Activated CD8-positive, alpha-beta T cell treated with anti-CD3 and anti-CD28 coated beads, Interleukin-2, amount 10 ng/mL, durations not matched to agents 7 days and 5 days (primary cell): ENCODE measurements around the gene NPTXR. TPM values are rescaled to one million over a fixed set of nuclear protein-coding genes. Genes with fewer than 3 reads are reported as not detected.

ENCODE experiments used
- ATAC-seq: fragments of 150-1000 bp; cut with Tn5 transposase; one replicate; pipeline ENCODE4 v1.10.0; 2021; ENCODE audit warnings: moderate library complexity
- CTCF ChIA-PET: fragments of 350-600 bp; sonication (Branson Sonifier 250); formaldehyde crosslinking; loops from one replicate; lab custom pipeline; 2021; ENCODE audit warnings: antibody characterized with exemption; lab: Charles Lee
- POLR2A ChIA-PET: fragments of 350-600 bp; sonication (Branson Sonifier 250); formaldehyde crosslinking; loops from one replicate; lab custom pipeline; 2021; ENCODE audit warnings: antibody characterized with exemption; lab: Charles Lee
- DNase-seq: peaks from one replicate; pipeline ENCODE4 v3.0.0-alpha.2; 2020
- H3K27ac Mint-ChIP-seq: one replicate; pipeline ENCODE4 v1.8.0; 2021; ENCODE audit warnings: mild to moderate bottlenecking, mixed read lengths
- H3K27me3 Mint-ChIP-seq: one replicate; pipeline ENCODE4 v1.8.0; 2021; ENCODE audit warnings: low read depth, mixed read lengths
- H3K36me3 Mint-ChIP-seq: one replicate; pipeline ENCODE4 v1.8.0; 2021; ENCODE audit warnings: low read depth, mixed read lengths
- H3K4me1 Mint-ChIP-seq: one replicate; pipeline ENCODE4 v1.8.0; 2021; ENCODE audit warnings: low read depth, mixed read lengths
- H3K4me3 Mint-ChIP-seq: one replicate; pipeline ENCODE4 v1.8.0; 2021; ENCODE audit warnings: mild to moderate bottlenecking, mixed read lengths
- H3K9me3 Mint-ChIP-seq: one replicate; pipeline ENCODE4 v1.8.0; 2022; ENCODE audit warnings: mixed read lengths; ENCODE audit not compliant: insufficient read depth
- total RNA-seq, 2 experiments: library from RNA; stranded (reverse); gene quantifications; one replicate each; pipeline ENCODE4 v1.2.3, GENCODE V29; 2021

The NPTXR gene
- total RNA-seq, 2 experiments from 2014 or later: 0.68 to 0.76 TPM

DNA sequence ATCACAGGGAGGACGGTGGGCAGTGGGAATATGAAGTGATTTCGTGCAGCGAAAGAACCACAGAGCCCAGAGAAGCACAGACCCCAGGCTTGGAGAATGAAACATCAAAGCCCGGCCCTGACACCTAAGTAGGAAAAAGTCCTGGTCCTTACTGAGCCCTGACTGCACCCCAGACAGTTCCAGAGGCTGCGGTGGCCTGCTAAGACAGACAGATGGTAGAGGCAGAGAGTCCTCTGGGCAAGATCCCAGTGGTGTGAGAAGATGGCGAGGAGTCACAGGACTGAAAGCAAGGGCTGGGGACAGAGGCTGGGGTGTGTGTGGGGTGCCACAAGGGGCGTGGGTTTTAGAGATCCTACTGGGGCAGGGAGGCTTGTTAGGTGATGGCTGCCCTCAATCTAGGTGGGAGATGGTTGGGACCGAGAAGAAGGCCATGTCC, 24.5 kb upstream of the NPTXR start:
- no peak for DNase-seq
- Mint-ChIP-seq H3K4me3 (no peak overlapping the region), H3K4me1 (peaks cover 34% of the 10 kb centered on the region), H3K9me3 (no peaks in the 10 kb centered on the region), H3K27ac (no peak overlapping the region), H3K36me3 (peaks cover 26% of the 10 kb centered on the region), H3K27me3 (peaks cover 5% of the 10 kb centered on the region)
- CTCF ChIA-PET: interaction anchor here (0.7 to 5.6 kb wide), 17 partner anchors 10 to 283 kb away, joined by 3 to 163 read pairs (median 9); partner anchors contain the start of genes APOBEC3A, APOBEC3C, APOBEC3D and SUN2
- ATAC-seq: no peak
- POLR2A ChIA-PET: interaction anchor here (1.8 kb wide), 1 partner anchor 9 kb away, joined by 6 read pairs; no protein-coding TSS in a partner anchor

DNA sequence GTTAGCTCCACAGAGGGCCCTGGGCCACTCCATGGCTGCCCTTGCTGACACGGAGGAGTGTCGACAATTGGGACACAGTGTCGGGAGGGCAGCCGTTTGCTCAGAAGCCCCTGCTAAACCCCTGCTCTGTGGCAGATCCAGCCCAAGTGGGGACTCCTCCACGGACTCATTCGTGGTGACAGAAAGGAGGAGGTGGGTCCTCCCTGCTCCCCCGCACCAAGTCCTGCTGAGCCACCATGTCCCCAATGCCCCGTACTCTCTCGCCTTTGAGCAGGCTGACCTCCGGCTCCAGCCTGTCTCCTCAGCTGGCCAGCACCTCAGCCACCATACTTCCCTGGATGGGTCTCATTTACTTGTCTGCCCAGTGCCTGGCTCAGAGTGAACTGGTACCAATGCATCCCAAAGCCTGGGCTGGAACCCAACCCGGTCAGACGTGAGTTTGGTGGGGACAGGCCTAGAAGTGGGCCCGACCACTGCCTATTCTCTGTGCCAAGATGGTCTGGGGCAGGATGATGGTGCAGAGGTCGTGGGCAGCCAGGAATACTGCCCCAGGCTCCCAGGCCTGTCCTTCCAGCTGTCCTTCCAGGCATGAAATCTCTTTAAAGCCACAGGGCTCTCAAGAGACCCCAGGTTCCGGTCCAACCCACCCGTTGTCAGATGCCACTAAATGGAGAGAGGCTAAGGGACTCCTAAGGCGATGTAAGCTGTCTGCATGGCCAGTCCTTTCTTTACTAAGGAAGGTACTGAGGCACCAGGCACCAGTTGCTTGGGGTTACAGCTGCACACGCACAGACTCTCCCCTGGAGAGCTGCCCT, 23.9 kb upstream of the NPTXR start:
- ATAC-seq (no peak), DNase-seq (no peak)
- CTCF ChIA-PET: interaction anchor here (4.9 to 5.6 kb wide), 2 partner anchors 105 to 135 kb away, joined by 43 to 163 read pairs; no protein-coding TSS in a partner anchor
- peaks cover 26% of the 10 kb centered on the region for H3K36me3 Mint-ChIP-seq
- peaks cover 30% of the 10 kb centered on the region for H3K4me1 Mint-ChIP-seq
- peaks cover 3% of the 10 kb centered on the region for H3K27me3 Mint-ChIP-seq
- H3K27ac Mint-ChIP-seq: no peak overlapping the region
- H3K9me3 Mint-ChIP-seq: no peaks in the 10 kb centered on the region
- no peak overlapping the region for H3K4me3 Mint-ChIP-seq
- POLR2A ChIA-PET: interaction anchor here (1.8 kb wide), 1 partner anchor 8 kb away, joined by 6 read pairs; no protein-coding TSS in a partner anchor

DNA sequence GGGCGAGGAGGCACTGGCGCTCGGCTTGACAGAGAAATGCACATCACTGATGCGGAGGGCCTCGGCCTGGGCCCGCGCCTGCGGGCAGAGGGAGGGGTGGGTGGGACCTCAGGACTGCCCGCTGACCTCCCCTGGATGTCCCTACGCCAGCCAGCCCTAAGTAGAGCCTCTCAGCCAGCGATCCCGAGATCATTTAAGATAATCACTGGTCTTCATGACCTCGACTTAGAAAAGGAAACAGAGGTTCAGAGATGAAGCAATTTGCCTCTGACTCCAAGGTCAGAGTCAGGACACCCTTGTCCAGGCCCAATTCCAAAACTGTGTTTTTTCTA, 23.3 kb upstream of the NPTXR start:
- peaks cover 26% of the 10 kb centered on the region for H3K4me1 Mint-ChIP-seq
- ChIA-PET POLR2A (no interaction called here), CTCF (interaction anchor here (5.6 kb wide), 1 partner anchor 136 kb away, joined by 163 read pairs; no protein-coding TSS in a partner anchor)
- H3K9me3 Mint-ChIP-seq: no peaks in the 10 kb centered on the region
- ATAC-seq: no peak
- H3K4me3 Mint-ChIP-seq: no peak overlapping the region
- no peak overlapping the region for H3K27ac Mint-ChIP-seq
- no peaks in the 10 kb centered on the region for H3K27me3 Mint-ChIP-seq
- DNase-seq: no peak
- peaks cover 24% of the 10 kb centered on the region for H3K36me3 Mint-ChIP-seq

DNA sequence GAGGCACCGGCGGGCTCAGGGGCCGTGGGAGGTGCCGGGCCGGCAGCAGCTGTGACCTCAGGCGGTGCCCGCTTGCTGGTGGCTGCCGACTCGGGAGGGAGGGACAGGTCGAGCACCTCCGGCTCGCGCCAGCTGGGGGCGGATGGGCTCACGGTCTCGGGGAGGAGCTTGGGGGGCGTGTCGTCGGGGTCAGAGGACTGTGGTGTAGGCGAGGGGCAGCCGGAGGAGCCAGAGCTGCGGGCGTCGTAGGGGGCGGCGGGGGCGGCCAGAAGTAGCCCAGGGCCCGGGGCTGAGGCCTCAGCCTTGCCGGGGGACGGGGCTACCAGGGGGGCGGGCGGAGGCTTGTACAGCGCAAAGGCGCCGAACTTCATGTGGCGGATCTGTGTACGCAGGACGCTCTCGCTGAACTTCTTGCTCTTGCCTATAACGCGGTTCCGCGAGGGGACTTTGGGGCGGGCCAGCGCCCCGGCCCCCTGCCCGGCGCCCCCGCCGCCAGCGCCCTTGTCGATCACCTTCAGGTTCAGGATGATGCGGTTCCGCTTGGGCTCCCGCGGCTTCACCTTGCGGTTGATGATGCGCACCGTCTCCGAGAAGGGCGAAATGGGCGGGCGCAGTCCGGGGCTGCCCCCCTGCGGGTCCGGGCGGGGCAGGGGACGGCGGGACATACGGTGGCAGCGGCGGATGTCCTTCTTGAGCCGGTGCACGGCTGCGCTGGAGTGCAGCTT, 22.7 kb upstream of the NPTXR start:
- no peak for DNase-seq
- ATAC-seq: no peak
- peaks cover 26% of the 10 kb centered on the region for H3K4me1 Mint-ChIP-seq
- peaks cover 24% of the 10 kb centered on the region for H3K36me3 Mint-ChIP-seq
- H3K9me3 Mint-ChIP-seq: no peaks in the 10 kb centered on the region
- H3K4me3 Mint-ChIP-seq: no peak overlapping the region
- ChIA-PET POLR2A (no interaction called here), CTCF (interaction anchor here (1.1 kb wide), 1 partner anchor 137 kb away, joined by 3 read pairs; no protein-coding TSS in a partner anchor)
- H3K27me3 Mint-ChIP-seq: no peaks in the 10 kb centered on the region
- no peak overlapping the region for H3K27ac Mint-ChIP-seq

DNA sequence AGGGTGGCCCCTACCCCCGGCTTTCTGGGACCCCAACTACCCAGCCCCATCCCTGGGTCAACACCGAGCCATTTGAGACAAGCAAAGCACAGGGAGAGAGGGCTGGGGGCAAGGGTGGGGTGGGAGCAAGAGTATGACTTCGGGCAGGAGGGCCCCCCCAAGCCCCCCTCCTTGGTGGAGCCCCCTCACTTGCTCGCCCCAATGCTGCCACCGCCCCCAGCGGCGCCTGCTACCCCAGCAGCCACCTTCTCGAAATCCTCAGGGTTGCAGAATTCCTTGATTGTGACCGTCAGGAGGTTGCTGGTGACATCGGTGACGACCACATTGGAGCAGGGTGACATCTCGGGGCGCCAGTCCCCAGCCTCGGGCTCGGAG, 22.2 kb upstream of the NPTXR start:
- no peak overlapping the region for H3K4me3 Mint-ChIP-seq
- peaks cover 24% of the 10 kb centered on the region for H3K36me3 Mint-ChIP-seq
- ChIA-PET CTCF (interaction anchor here (1.1 kb wide), 1 partner anchor 137 kb away, joined by 3 read pairs; no protein-coding TSS in a partner anchor), POLR2A (no interaction called here)
- no peaks in the 10 kb centered on the region for H3K9me3 Mint-ChIP-seq
- DNase-seq (no peak), ATAC-seq (no peak)
- peaks cover 24% of the 10 kb centered on the region for H3K4me1 Mint-ChIP-seq
- no peak overlapping the region for H3K27ac Mint-ChIP-seq
- H3K27me3 Mint-ChIP-seq: no peaks in the 10 kb centered on the region

DNA sequence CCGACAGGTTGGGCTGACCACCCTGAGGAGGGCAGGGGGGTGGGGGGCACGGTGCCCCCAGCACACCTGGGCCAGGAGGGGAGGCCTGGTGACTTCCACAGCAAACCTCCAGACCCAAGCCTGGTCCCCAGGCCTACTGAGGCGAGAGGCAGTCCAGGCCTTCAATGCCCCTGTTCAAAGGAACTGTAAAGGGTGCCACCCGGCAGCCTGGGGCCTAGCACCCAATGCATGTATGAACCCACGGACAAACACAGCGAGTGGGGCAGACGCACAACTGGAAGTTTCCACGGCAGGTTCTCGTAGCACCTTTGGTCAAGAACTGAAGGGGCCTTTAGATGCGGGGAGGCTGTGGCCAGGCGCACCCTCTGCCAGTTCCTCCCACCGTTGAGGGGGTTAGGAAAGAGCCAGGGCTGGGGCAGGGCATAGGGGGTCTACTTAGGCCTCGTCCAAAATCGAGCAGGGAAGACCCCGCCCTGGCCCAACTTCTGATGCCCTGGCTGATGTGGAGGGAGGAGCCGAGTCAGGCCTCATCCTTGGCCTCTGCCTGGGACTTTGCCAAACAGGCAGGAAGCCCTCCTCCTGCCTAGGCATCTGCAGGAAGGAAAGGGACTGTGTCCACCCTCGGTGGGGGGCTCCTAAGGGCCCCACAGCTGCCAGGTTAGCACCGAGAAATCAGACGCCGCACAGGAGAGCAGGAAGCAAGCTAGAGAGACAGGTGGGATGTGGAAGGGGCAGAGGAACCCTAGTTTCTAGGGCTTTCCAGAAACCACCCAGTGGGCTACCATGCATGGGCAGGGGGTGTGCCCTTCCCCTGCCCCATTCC, 21.6 kb upstream of the NPTXR start:
- ATAC-seq (no peak), DNase-seq (no peak)
- ChIA-PET POLR2A (no interaction called here), CTCF (interaction anchor here (1.0 to 1.1 kb wide), 2 partner anchors 95 to 138 kb away, joined by 3 read pairs; no protein-coding TSS in a partner anchor)
- H3K9me3 Mint-ChIP-seq: no peaks in the 10 kb centered on the region
- H3K4me3 Mint-ChIP-seq: no peak overlapping the region
- H3K4me1 Mint-ChIP-seq: peaks cover 18% of the 10 kb centered on the region
- peaks cover 21% of the 10 kb centered on the region for H3K36me3 Mint-ChIP-seq
- no peaks in the 10 kb centered on the region for H3K27me3 Mint-ChIP-seq
- H3K27ac Mint-ChIP-seq: no peak overlapping the region

DNA sequence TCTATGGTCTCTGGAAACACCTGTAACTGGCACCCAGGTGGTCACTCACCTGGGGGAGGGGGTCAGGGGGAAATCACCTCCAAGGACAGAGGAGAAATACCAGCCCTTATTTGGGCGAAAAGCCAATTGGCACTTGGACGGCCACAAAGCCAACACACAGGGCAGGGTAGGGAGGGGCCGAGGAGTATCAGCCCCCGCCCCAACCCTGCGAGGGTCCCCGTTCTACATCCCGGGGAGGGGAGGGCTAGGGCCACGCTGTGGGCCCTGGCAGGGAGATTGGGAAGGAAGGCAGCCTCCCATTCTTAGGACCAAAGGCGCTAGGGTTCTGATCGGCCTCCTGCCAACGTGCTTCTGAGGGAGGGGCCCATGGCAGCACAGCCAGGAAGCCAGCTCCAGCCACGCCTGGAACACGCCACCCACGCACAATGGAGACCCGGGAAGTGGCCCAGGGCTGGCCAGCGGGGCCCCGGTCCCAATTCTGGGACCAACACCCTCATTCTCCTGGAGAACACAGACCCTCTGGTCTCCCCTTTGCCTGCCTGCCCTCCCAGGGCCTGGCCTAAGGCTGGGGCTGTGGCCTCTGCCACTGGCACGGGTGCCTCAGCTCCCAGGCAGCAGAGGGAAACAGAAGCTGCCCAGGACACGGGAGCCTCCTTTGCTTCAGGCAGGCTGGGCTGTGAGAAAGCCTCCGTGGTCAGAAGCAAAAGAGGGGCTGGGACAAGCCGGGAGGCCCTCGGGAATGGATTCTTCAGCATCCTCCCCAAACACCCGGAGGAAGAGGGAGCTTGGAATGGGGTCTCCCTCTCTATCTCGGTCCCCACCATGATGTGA, 20.7 kb upstream of the NPTXR start:
- peak overlapping the region; percentile 5 for H3K27ac Mint-ChIP-seq
- POLR2A ChIA-PET: interaction anchor here (0.9 kb wide), 1 partner anchor 24 kb away, joined by 3 read pairs; no protein-coding TSS in a partner anchor

DNA sequence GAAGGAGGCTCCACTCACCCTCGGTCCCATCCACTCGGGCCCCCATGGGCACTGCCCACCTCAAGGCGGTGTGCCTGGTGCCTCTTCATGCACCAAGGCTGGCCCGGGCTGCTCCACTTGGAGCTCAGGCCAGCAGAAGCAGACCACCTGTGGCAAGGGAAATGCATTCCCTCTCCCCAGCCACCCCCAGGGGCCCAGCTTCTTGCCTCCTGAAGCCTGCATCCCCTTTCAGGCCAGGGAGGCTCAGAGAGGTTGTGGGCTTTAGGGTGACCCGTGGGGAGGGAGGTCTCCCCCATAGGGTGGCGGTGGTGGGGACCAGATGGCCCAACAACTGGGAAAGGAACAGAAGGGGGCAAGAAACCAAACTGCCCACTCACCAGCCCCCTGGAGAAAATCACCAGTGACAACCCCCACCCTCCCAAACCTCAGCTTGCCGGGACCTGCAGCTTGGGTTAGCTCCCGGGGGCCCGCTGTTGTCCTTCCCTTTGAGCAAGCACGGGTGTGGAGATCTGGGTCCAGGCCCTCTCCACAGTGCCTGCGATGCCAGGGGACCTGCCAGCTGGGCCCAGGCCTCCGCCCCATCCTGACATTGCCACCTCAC, 19.8 kb upstream of the NPTXR start:
- no peak overlapping the region for H3K4me3 Mint-ChIP-seq
- H3K9me3 Mint-ChIP-seq: no peaks in the 10 kb centered on the region
- no peak overlapping the region for H3K27ac Mint-ChIP-seq
- no peaks in the 10 kb centered on the region for H3K27me3 Mint-ChIP-seq
- ChIA-PET POLR2A (interaction anchor here (0.9 kb wide), 1 partner anchor 23 kb away, joined by 3 read pairs; no protein-coding TSS in a partner anchor), CTCF (interaction anchor here (1.0 kb wide), 1 partner anchor 95 kb away, joined by 3 read pairs; no protein-coding TSS in a partner anchor)
- ATAC-seq (no peak), DNase-seq (no peak)
- H3K4me1 Mint-ChIP-seq: peaks cover 4% of the 10 kb centered on the region
- peaks cover 7% of the 10 kb centered on the region for H3K36me3 Mint-ChIP-seq

More for the DNA sequence above, 20.7 kb upstream of the NPTXR start:
- Mint-ChIP-seq H3K27me3 (no peaks in the 10 kb centered on the region), H3K4me1 (peaks cover 10% of the 10 kb centered on the region), H3K36me3 (peaks cover 14% of the 10 kb centered on the region), H3K4me3 (no peak overlapping the region), H3K9me3 (no peaks in the 10 kb centered on the region)
- ATAC-seq: no peak
- CTCF ChIA-PET: interaction anchor here (1.0 kb wide), 2 partner anchors 94 to 96 kb away, joined by 3 read pairs; no protein-coding TSS in a partner anchor
- DNase-seq: no peak

DNA sequence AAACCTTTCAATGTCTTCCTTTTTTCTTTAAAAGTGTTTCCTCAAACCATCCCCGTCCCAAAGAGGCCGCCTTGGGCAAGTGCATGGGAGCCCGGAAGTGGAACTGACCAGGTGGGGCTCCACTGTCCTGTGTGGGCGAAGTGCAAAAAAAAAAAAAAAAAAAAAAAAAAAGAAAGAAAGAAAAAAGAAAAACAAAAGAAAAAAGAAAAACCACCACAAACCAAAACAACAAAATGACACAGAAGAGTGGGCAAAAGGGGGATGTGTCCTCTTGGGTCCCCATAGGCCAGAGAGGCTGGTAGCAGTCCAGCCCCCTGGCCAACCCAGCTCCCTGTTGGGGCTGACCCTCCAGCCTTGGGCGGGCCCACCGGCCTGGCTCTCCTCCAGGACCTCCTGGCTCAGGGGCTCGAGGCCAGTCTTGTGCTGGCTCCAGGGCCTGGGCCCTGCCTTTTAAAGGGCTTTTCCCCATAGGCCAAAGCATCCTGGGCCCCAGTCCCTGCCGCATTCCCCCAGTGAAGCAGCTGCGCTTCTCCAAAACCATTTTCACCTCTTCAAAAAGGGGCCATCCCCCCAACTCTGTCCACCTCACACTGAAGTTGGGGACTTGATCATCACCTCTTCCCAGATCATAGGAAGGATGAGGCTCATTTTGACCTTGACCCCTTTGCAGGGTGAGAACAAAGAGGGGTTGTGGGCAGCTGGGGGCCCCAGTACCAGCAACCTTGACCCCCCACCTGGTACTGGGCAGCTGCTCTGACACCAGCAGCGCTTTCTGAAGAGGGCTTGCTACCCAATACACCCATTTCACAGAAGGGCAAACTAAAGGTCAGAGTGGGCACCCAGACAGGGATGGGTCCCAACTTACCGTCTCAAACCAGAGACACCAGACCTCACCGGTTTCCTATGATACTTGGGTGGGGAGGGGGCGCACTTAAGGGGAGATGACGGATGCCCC, 18.8 kb upstream of the NPTXR start:
- H3K9me3 Mint-ChIP-seq: no peaks in the 10 kb centered on the region
- no peaks in the 10 kb centered on the region for H3K27me3 Mint-ChIP-seq

More for the DNA sequence above, 18.8 kb upstream of the NPTXR start:
- H3K27ac Mint-ChIP-seq: no peak overlapping the region
- H3K4me1 Mint-ChIP-seq: no peaks in the 10 kb centered on the region
- no peaks in the 10 kb centered on the region for H3K36me3 Mint-ChIP-seq
- no peak overlapping the region for H3K4me3 Mint-ChIP-seq
- POLR2A ChIA-PET: no interaction called here
- DNase-seq: no peak
- CTCF ChIA-PET: interaction anchor here (1.9 kb wide), 1 partner anchor 7 kb away, joined by 13 read pairs; no protein-coding TSS in a partner anchor
- ATAC-seq: no peak
